GM12891 (cell line): Measurements from ENCODE around the gene ADD1.

ENCODE experiments used
- POLR2A ChIP-seq: IDR thresholded peaks from 2 replicates; pipeline ENCODE4 v1.6.1; 2011; ENCODE audit warnings: low read depth, low read length, control low read depth
- POLR2AphosphoS5 ChIP-seq: IDR thresholded peaks from 2 replicates; pipeline ENCODE4 v1.6.1; 2011; ENCODE audit warnings: low read depth, low read length, control low read depth
- POU2F2 ChIP-seq: IDR thresholded peaks from 2 replicates; pipeline ENCODE4 v1.6.1; 2011; ENCODE audit warnings: low read depth, mild to moderate bottlenecking, control low read depth, low read length, moderate library complexity
- SPI1 ChIP-seq: IDR thresholded peaks from 2 replicates; pipeline ENCODE4 v1.6.1; 2011; ENCODE audit warnings: low read depth, low read length, control low read depth
- TAF1 ChIP-seq: IDR thresholded peaks from 2 replicates; pipeline ENCODE4 v1.6.1; 2011; ENCODE audit warnings: low read depth, low read length, control low read depth

- TF ChIP-seq POLR2A, result peak; percentile 82
- TF ChIP-seq POLR2AphosphoS5, result peak; percentile 81
- TF ChIP-seq TAF1, result peak; percentile 80
- 0 out of 2 replicates have a peak, but pooled peaks have one; percentile 3 for TF ChIP-seq SPI1
- TF ChIP-seq POU2F2, result peak; percentile 43; the same call in 1 of the 2 replicates
These were observed 119.7 kb downstream of the ADD1 start, which contains the start of the genes GRK4 and NOP14 for GRCh38 chr4:2963175-2963965.
